IPS-20b (cell line): ENCODE results near the gene CALML6.
A peak's percentile ranks its signal among the peaks of the same experiment; 100 is the strongest.

Experiments used
- H3K27ac ChIP-seq: one replicate; pipeline ENCODE4 v1.5.1; 2013; ENCODE audit warnings: low read length
- H3K27me3 ChIP-seq: 2 replicates; pipeline ENCODE4 v1.6.1; 2013; ENCODE audit warnings: mild to moderate bottlenecking, low read length, inconsistent platforms; ENCODE audit not compliant: insufficient read depth
- H3K36me3 ChIP-seq: 2 replicates; pipeline ENCODE4 v1.6.1; 2013; ENCODE audit warnings: low read depth, mild to moderate bottlenecking, inconsistent platforms, low read length, moderate library complexity; ENCODE audit not compliant: insufficient read depth
- H3K4me1 ChIP-seq: 2 replicates; pipeline ENCODE4 v1.6.1; 2013; ENCODE audit warnings: mild to moderate bottlenecking, control low read depth, inconsistent platforms, low read length, moderate library complexity; ENCODE audit not compliant: insufficient read depth
- H3K4me3 ChIP-seq: 2 replicates; pipeline ENCODE4 v1.5.1; 2013; ENCODE audit warnings: mild to moderate bottlenecking, low read length, inconsistent platforms
- H3K9ac ChIP-seq: 2 replicates; pipeline ENCODE4 v1.6.1; 2013; ENCODE audit warnings: low read depth, mild to moderate bottlenecking, inconsistent platforms, low read length, moderate library complexity
- H3K9me3 ChIP-seq: 2 replicates; pipeline ENCODE4 v1.6.1; 2013; ENCODE audit warnings: mild to moderate bottlenecking, low read depth, low read length, inconsistent platforms; ENCODE audit not compliant: insufficient read depth

CALML6 gene

DNA sequence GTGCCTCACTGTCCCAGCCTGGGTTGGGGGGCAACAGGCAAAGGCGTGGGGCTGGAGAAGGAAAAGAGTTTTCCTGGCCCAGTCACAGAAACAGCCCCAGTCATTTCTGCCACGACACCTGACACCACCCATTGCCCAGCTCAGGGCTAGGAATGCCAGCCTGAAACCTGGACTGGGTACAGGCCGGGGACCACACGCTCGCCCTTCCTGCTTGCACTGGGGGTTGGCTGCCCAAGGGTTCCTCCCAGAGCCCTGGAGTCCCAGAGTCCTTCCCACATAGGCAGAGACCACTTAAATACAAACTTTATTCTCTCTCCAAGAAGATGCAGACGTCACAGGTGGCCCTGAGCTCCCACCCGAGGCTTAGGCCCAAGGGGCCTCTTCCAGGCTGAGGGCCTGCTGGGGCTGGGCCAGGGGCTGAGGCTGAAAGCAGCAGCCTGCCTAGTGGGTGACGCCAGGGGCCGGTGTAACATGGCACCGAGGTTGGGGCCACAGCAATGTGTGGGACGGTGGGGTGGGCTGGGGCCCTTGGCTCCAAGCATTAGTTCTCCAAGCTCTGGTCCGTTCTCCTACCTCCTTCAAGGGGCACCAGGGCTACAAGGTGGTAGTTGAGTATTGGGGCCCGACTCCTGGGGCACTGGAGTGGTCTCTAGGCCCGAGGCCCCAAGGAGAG lies 2.4 kb downstream of the CALML6 start:
- H3K4me1 ChIP-seq, result peaks cover 3% of the 10 kb centered on the region; the same call in 1 of the 2 replicates
- no peaks in the 10 kb centered on the region for H3K9me3 ChIP-seq
- H3K4me3 ChIP-seq, result no peak overlapping the region
- peaks cover 10% of the 10 kb centered on the region for H3K27me3 ChIP-seq
- no peaks in the 10 kb centered on the region for H3K36me3 ChIP-seq
- H3K27ac ChIP-seq, result no peak overlapping the region
- no peak overlapping the region for H3K9ac ChIP-seq

DNA sequence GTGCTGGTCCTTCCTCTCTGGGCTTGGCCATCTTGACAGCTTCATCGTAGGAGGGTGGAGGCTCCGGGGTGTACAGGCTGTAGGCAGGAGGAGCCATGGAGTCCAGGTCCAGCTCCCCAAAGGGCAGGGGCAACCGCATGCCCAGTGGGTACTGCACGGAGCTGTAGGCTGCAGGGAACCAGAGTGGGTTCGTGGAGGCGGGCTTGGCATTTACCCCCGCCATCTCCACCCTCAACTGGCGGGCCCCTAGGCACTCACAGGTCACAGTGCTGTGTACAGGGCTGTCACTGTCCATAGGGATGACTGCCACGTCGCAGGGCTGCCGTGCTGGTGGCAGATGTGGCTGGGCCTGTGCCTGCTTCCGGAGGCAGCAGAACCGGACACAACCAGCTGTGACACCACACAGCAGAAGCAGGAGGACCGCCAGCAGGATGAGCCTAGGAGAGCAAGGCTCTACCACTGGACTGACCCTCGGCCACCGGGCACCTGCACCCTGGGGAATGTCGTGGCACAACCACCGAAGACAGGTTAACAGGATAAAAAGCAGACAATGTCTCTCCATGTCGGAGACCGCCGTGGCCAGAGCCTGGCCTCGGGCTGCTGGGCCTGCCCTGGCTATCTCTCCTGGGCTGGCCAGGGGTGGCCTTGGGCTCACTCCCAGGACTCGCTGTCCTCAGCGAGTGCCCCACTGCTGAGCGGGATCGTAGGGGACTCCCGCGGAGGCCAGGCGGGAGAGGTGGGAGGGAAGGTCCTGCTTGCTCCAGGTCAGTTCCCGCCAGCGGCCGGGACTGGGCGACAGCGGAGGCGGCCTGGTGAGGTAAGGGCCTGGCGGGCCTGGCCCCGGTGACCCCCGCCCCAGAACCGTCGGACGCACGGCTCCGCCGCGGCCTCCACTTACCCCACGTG lies 3.2 kb downstream of the CALML6 start:
- peaks cover 3% of the 10 kb centered on the region; the same call in 1 of the 2 replicates for H3K4me1 ChIP-seq
- H3K27ac ChIP-seq, result no peak overlapping the region

DNA sequence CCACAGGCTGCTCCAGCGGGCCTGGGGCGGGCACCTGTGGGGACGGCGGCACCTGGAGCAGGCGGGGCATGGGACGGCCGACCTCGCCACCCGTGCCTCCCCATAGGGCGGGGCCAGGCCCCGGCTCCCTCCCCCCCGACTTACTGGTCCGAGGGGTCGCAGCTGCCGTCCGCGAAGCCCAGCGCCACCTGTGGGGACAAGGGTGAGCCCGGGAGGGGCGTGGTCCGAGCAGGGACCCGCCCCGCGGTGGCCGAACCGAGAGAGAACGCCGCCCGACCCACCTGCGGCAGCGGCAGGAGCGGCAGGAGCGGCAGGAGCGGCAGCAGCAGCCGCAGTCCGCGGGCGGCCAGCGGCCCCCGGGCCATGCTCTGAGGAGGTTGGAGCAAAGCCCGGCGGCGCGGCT lies 3.8 kb downstream of the CALML6 start, which contains the start of gene TMEM52:
Gene TMEM52 (minus strand): TSS at position 379 of the 403 bp plus-strand sequence. CDS start 14 bp downstream, at position 365.
- peaks cover 3% of the 10 kb centered on the region; the same call in 1 of the 2 replicates for H3K4me1 ChIP-seq
- peak within 1 kb of the TSS; percentile 73 for H3K4me3 ChIP-seq
- H3K27me3 ChIP-seq, result peaks cover 10% of the 10 kb centered on the region
- H3K9ac ChIP-seq, result peak within 1 kb of the TSS; percentile 74
- H3K36me3 ChIP-seq, result no peaks in the 10 kb centered on the region
- H3K27ac ChIP-seq, result no peak within 1 kb of the TSS
- H3K9me3 ChIP-seq, result no peaks in the 10 kb centered on the region

More for the DNA sequence above, 3.2 kb downstream of the CALML6 start:
- Histone ChIP-seq H3K9me3 (no peaks in the 10 kb centered on the region), H3K9ac (peak overlapping the region; percentile 74), H3K36me3 (no peaks in the 10 kb centered on the region), H3K4me3 (peak overlapping the region; percentile 73), H3K27me3 (peaks cover 10% of the 10 kb centered on the region)

DNA sequence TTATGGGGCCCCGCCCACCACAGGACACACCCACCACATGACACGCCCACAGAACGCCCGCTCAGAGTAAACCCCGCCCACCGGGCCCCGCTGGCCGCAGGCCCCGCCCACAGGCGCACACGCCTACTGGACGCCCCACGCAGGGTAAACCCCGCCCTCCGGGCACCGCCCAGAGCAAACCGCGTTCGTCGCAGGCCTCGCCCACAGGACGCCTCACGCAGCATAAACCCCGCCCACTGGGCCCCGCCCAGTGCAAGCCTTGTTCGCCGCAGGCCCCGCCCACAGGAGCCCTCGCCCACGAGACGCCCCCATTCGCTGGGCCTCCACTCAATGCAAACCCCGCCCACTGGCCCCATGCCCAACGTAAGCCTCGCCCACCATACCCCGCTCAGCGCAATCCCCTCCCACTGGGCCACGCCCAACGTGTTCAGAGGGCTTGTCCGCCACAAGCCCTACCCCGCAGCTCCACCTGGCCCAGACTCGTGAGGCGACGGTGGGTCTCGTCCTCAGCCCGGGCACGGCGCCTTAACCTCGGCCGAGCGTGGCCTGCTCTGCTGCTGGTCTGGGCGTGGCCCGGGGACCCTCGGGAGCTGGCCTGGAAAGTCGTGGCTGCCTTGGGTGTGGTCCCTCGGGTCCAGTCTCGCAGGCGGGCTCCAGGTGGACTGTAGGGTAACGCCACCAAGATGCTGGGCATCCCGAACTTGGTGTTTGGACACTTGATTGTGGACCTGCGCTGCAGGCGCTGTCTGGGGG lies 4.4 kb downstream of the CALML6 start:
- Histone ChIP-seq H3K36me3 (no peaks in the 10 kb centered on the region), H3K4me1 (peaks cover 3% of the 10 kb centered on the region; the same call in 1 of the 2 replicates), H3K9ac (peak overlapping the region; percentile 74; the same call in 1 of the 2 replicates), H3K27ac (no peak overlapping the region), H3K4me3 (peak overlapping the region; percentile 73; the same call in 1 of the 2 replicates), H3K9me3 (no peaks in the 10 kb centered on the region), H3K27me3 (peaks cover 10% of the 10 kb centered on the region)

DNA sequence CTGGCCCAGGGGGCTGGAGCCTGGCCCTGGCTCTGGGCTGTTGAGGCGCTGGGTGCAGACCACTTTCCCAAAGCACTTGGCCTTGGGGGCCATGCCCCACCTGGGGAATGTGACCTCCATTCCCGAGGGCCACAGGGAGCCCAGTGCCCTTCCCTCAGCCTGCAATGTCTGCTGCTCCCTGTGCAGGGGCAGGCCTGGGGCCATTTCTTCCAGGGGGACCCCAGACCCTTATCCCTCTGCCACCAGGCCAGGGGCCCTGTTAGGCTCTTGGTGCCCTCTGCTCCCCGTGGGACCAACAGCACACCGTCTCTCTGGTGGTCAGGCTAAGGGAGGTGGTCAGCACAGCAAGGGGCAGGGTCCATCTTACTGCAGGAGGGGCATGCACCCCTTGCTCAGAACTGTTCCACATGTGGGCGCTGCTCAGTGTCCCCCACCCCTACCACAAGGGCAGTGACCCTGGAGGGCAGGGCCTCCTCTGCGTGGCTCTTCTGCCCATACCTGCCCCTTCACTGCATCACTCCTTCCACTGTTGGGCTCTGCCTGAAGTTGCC lies 5.1 kb downstream of the CALML6 start:
- no peak overlapping the region for H3K27ac ChIP-seq

DNA sequence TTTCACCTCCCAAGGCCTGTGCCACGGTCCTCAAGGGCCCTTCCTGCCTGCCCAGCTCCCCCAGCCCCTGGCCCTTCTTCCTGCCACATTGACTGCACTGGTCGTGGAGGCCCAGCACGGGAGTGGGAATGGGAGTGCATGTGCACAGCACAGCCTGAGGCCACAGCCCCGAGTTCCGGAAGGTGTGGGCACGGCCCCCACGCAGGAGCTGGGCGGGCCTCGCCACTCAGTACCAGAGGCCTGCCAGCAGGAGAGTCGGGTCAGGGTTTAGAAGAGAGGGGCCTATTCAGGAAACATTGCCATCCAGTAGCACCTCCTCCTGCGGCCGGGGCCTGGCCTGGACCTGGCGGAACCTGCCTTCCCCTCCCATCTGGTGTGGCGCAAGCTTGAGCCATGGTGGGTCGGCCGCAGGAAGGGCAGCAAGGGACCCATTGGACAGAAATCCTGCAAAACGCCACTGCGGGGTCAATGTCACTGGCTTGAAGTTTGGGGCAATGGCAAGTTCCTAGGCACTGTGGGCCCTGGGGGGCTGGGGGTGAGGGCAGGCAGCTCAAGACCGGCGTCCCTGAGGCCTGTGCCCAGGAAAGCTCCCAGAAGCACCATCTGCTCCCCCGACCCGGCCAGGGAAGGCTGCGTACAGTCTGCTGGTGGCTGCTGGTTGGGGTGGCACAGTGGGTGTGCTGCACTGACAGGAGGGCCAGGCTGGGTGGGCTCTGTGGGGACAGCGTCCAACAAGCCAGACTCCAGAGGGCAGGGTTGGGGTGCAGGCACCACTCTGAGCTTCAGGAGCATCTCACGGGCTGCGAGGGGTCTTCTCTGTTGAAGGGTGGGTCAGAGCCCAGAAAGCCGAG lies 5.8 kb downstream of the CALML6 start:
- Histone ChIP-seq H3K27ac (no peak overlapping the region), H3K4me3 (no peak overlapping the region), H3K9me3 (no peaks in the 10 kb centered on the region), H3K27me3 (peaks cover 10% of the 10 kb centered on the region), H3K36me3 (no peaks in the 10 kb centered on the region), H3K4me1 (peaks cover 3% of the 10 kb centered on the region; the same call in 1 of the 2 replicates), H3K9ac (no peak overlapping the region)

More for the DNA sequence above, 5.1 kb downstream of the CALML6 start:
- no peaks in the 10 kb centered on the region for H3K9me3 ChIP-seq
- H3K27me3 ChIP-seq, result peaks cover 10% of the 10 kb centered on the region
- peak overlapping the region; percentile 56; the same call in 1 of the 2 replicates for H3K4me3 ChIP-seq
- H3K4me1 ChIP-seq, result peaks cover 3% of the 10 kb centered on the region; the same call in 1 of the 2 replicates
- H3K9ac ChIP-seq, result no peak overlapping the region
- no peaks in the 10 kb centered on the region for H3K36me3 ChIP-seq

DNA sequence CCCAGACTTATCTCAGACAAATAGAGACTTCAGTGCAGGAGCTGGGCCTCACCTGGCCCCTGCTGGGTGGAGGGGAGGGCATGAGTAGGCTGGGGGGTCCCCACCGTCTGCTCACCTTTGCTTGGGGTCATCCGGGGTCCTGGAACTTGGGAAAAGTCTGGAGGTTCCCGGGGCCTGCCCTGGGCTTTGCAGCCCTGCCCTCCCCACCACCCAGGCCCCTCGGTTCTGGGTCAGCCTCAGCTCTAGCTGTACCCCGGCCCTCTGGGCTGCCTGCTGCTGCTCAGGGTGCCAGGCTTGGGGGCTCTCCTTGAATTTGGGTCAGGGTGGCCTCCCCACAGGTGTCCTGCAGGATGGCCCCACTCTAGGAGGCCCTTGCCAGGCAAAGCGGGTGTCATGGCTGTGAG lies 6.4 kb downstream of the CALML6 start:
- H3K27me3 ChIP-seq, result peaks cover 10% of the 10 kb centered on the region
- H3K9me3 ChIP-seq, result no peaks in the 10 kb centered on the region
- no peak overlapping the region for H3K27ac ChIP-seq
- no peaks in the 10 kb centered on the region for H3K36me3 ChIP-seq
- no peak overlapping the region for H3K4me3 ChIP-seq
- no peak overlapping the region for H3K9ac ChIP-seq
- peaks cover 3% of the 10 kb centered on the region; the same call in 1 of the 2 replicates for H3K4me1 ChIP-seq

DNA sequence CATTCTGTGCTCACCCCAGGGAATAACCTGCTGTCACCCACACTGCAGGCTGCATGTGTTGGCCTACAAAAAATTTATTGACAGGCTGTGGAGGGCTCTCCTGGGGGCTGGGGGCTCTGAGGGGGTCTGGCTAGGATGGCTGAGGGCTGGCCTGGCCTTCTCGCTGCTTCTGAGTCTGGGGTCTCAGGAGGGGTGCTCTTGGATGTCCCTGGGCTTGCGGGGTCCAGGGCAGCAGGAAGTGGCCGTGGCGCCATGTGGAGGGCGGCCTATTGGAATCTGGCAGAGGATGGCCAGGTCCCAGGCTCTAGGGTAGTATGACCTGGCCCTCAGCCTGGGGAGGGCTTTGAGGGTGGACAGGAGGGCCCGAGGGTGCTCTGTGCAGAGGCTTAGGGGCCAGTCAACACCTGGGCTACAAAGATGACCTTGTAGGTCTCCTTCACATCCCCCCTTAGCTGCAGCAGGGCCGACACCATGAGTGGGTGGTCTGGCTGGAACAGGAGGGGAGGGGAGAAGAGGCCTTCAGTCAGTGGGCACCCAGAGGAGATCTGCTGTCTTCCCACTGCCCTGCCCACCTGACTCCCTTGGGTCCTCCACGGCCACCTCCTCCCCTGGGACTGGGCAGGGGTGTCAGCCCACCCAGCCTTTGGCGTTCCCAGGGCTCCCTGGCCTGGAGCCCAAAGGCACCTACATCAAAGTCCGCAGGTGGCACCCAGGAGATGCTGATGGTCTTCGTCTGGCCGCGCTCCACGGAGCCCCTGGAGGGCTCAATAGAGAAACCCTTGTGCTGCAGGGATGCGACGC lies 7.0 kb downstream of the CALML6 start:
- H3K27me3 ChIP-seq, result peaks cover 10% of the 10 kb centered on the region
- H3K36me3 ChIP-seq, result no peaks in the 10 kb centered on the region
- no peaks in the 10 kb centered on the region for H3K9me3 ChIP-seq
- no peak overlapping the region for H3K9ac ChIP-seq
- H3K4me3 ChIP-seq, result no peak overlapping the region
- no peak overlapping the region for H3K27ac ChIP-seq
- peaks cover 3% of the 10 kb centered on the region; the same call in 1 of the 2 replicates for H3K4me1 ChIP-seq

DNA sequence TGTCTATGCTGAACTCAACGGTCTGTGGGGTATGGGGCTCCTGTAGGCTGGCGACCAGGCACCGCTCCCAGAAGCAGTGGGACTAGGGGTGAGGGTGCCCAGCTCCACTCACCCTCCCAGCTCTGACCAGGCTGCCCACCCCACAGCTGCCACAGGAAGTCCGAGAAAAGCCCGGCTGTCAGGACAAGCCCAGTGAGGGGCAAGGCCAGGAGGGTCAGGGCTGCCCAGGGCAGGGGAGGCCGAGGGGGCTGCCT lies 7.6 kb downstream of the CALML6 start:
- H3K9me3 ChIP-seq, result no peaks in the 10 kb centered on the region

More for the DNA sequence above, 7.6 kb downstream of the CALML6 start:
- Histone ChIP-seq H3K4me3 (no peak overlapping the region), H3K27me3 (peaks cover 9% of the 10 kb centered on the region), H3K4me1 (peaks cover 3% of the 10 kb centered on the region; the same call in 1 of the 2 replicates), H3K27ac (no peak overlapping the region), H3K36me3 (no peaks in the 10 kb centered on the region), H3K9ac (no peak overlapping the region)
